Activated naive CD4-positive, alpha-beta T cell treated with anti-CD3 and anti-CD28 coated beads, Interleukin-2, amount 50 U/mL, for 24 hours (primary cell): ENCODE measurements around the gene MXD1.
A peak's percentile ranks its signal among the peaks of the same experiment; 100 is the strongest.
"Not testable (repeated sequence)": the region's sequence is repeated elsewhere in the genome, so short reads cannot be mapped to it uniquely, and the experiment has no call there.

Experiments
- H3K27ac Mint-ChIP-seq: one replicate; pipeline ENCODE4 v1.8.0; 2021; ENCODE audit warnings: mild to moderate bottlenecking, mixed read lengths
- H3K27me3 Mint-ChIP-seq: one replicate; pipeline ENCODE4 v1.8.0; 2021; ENCODE audit warnings: mixed read lengths
- H3K36me3 Mint-ChIP-seq: one replicate; pipeline ENCODE4 v1.8.0; 2021; ENCODE audit warnings: mixed read lengths
- H3K4me1 Mint-ChIP-seq: one replicate; pipeline ENCODE4 v1.8.0; 2021; ENCODE audit warnings: mixed read lengths
- H3K4me3 Mint-ChIP-seq: one replicate; pipeline ENCODE4 v1.8.0; 2021; ENCODE audit warnings: mild to moderate bottlenecking, mixed read lengths
- H3K9me3 Mint-ChIP-seq: one replicate; pipeline ENCODE4 v1.8.0; 2021; ENCODE audit warnings: mixed read lengths

MXD1 gene

GRCh38 chr2:69914950-69915945, at the start of gene MXD1:
MXD1 (plus strand) TSS chr2:69915109; CDS start chr2:69915331, 222 bp downstream.
- no peaks in the 10 kb centered on the region for H3K36me3 Mint-ChIP-seq
- no peaks in the 10 kb centered on the region for H3K9me3 Mint-ChIP-seq
- H3K4me3 Mint-ChIP-seq, result peak within 1 kb of the TSS; percentile 86
- peaks cover 41% of the 10 kb centered on the region for H3K4me1 Mint-ChIP-seq
- no peaks in the 10 kb centered on the region for H3K27me3 Mint-ChIP-seq
- H3K27ac Mint-ChIP-seq, result peak within 1 kb of the TSS; percentile 93

- Mint-ChIP-seq H3K27me3 (no peaks in the 10 kb centered on the region), H3K4me3 (no peak overlapping the region), H3K4me1 (peaks cover 7% of the 10 kb centered on the region), H3K9me3 (no peaks in the 10 kb centered on the region), H3K36me3 (no peaks in the 10 kb centered on the region), H3K27ac (no peak overlapping the region)
These were observed 26.5 kb upstream of the MXD1 start for GRCh38 chr2:69888451-69888850.

- Mint-ChIP-seq H3K27me3 (no peaks in the 10 kb centered on the region), H3K9me3 (no peaks in the 10 kb centered on the region), H3K36me3 (peaks cover 3% of the 10 kb centered on the region), H3K4me1 (peaks cover 14% of the 10 kb centered on the region), H3K4me3 (no peak overlapping the region), H3K27ac (no peak overlapping the region)
These were observed 25.6 kb upstream of the MXD1 start for GRCh38 chr2:69889302-69889701.

- Mint-ChIP-seq H3K4me3 (no peak overlapping the region), H3K27me3 (no peaks in the 10 kb centered on the region), H3K36me3 (peaks cover 5% of the 10 kb centered on the region), H3K4me1 (peaks cover 29% of the 10 kb centered on the region), H3K27ac (no peak overlapping the region), H3K9me3 (no peaks in the 10 kb centered on the region)
These were observed 24.0 kb upstream of the MXD1 start for GRCh38 chr2:69890881-69891280.

GRCh38 chr2:69892838-69893424, 22.0 kb upstream of the MXD1 start:
- H3K27ac Mint-ChIP-seq, result peak overlapping the region; percentile 100
- not testable (repeated sequence) for H3K9me3 Mint-ChIP-seq, H3K36me3 Mint-ChIP-seq, H3K27me3 Mint-ChIP-seq
- H3K4me1 Mint-ChIP-seq, result peaks cover 45% of the 10 kb centered on the region
- H3K4me3 Mint-ChIP-seq, result peak overlapping the region; percentile 100

GRCh38 chr2:69893684-69894551, 21.0 kb upstream of the MXD1 start, which contains the start of gene SNRNP27:
SNRNP27 (plus strand) TSS chr2:69893956; CDS start chr2:69893985, 29 bp downstream.
- Mint-ChIP-seq H3K36me3 (peaks cover 12% of the 10 kb centered on the region), H3K27me3 (no peaks in the 10 kb centered on the region), H3K4me3 (peak within 1 kb of the TSS; percentile 100), H3K27ac (peak within 1 kb of the TSS; percentile 100), H3K4me1 (peaks cover 54% of the 10 kb centered on the region), H3K9me3 (no peaks in the 10 kb centered on the region)

GRCh38 chr2:69894737-69895136, 20.2 kb upstream of the MXD1 start:
- peaks cover 57% of the 10 kb centered on the region for H3K4me1 Mint-ChIP-seq
- peak overlapping the region; percentile 100 for H3K27ac Mint-ChIP-seq
- peak overlapping the region; percentile 100 for H3K4me3 Mint-ChIP-seq
- H3K36me3 Mint-ChIP-seq, result peaks cover 12% of the 10 kb centered on the region
- H3K27me3 Mint-ChIP-seq, H3K9me3 Mint-ChIP-seq: not testable (repeated sequence)

GRCh38 chr2:69902213-69902922, 12.5 kb upstream of the MXD1 start:
- no peaks in the 10 kb centered on the region for H3K27me3 Mint-ChIP-seq
- H3K36me3 Mint-ChIP-seq, result peaks cover 18% of the 10 kb centered on the region
- H3K9me3 Mint-ChIP-seq, result no peaks in the 10 kb centered on the region
- peak overlapping the region; percentile 89 for H3K27ac Mint-ChIP-seq
- H3K4me1 Mint-ChIP-seq, result peaks cover 64% of the 10 kb centered on the region
- H3K4me3 Mint-ChIP-seq, result peak overlapping the region; percentile 86

- Mint-ChIP-seq H3K4me1 (peaks cover 33% of the 10 kb centered on the region), H3K36me3 (peaks cover 5% of the 10 kb centered on the region), H3K27me3 (no peaks in the 10 kb centered on the region), H3K4me3 (no peak overlapping the region), H3K27ac (peak overlapping the region; percentile 55), H3K9me3 (no peaks in the 10 kb centered on the region)
These were observed 7.7 kb upstream of the MXD1 start for GRCh38 chr2:69907216-69907615.

GRCh38 chr2:69911985-69912563, 2.8 kb upstream of the MXD1 start:
- H3K9me3 Mint-ChIP-seq, result no peaks in the 10 kb centered on the region
- no peaks in the 10 kb centered on the region for H3K36me3 Mint-ChIP-seq
- H3K4me3 Mint-ChIP-seq, result no peak overlapping the region
- H3K4me1 Mint-ChIP-seq, result peaks cover 28% of the 10 kb centered on the region
- no peaks in the 10 kb centered on the region for H3K27me3 Mint-ChIP-seq
- H3K27ac Mint-ChIP-seq, result peak overlapping the region; percentile 68

GRCh38 chr2:69914164-69914949, 552 bp upstream of the MXD1 start:
- Mint-ChIP-seq H3K9me3 (no peaks in the 10 kb centered on the region), H3K4me3 (peak overlapping the region; percentile 82), H3K27ac (peak overlapping the region; percentile 93), H3K4me1 (peaks cover 41% of the 10 kb centered on the region), H3K27me3 (no peaks in the 10 kb centered on the region), H3K36me3 (no peaks in the 10 kb centered on the region)

GRCh38 chr2:69916106-69916505, 1.2 kb downstream of the MXD1 start:
- Mint-ChIP-seq H3K36me3 (no peaks in the 10 kb centered on the region), H3K9me3 (no peaks in the 10 kb centered on the region), H3K4me1 (peaks cover 44% of the 10 kb centered on the region), H3K27me3 (no peaks in the 10 kb centered on the region), H3K27ac (peak overlapping the region; percentile 62), H3K4me3 (peak overlapping the region; percentile 86)

GRCh38 chr2:69917852-69918251, 2.9 kb downstream of the MXD1 start:
- H3K4me3 Mint-ChIP-seq, result no peak overlapping the region
- no peak overlapping the region for H3K27ac Mint-ChIP-seq

GRCh38 chr2:69918401-69918800, 3.5 kb downstream of the MXD1 start:
- Mint-ChIP-seq H3K36me3 (peaks cover 9% of the 10 kb centered on the region), H3K27me3 (no peaks in the 10 kb centered on the region), H3K4me3 (no peak overlapping the region), H3K27ac (no peak overlapping the region), H3K4me1 (peaks cover 42% of the 10 kb centered on the region), H3K9me3 (no peaks in the 10 kb centered on the region)

More at GRCh38 chr2:69917852-69918251, 2.9 kb downstream of the MXD1 start:
- Mint-ChIP-seq H3K4me1 (peaks cover 42% of the 10 kb centered on the region), H3K27me3 (no peaks in the 10 kb centered on the region), H3K36me3 (peaks cover 7% of the 10 kb centered on the region), H3K9me3 (no peaks in the 10 kb centered on the region)
